ENCODE results near the gene RAP1GAP.

Gene RAP1GAP

GRCh38 chr1:21576031-21576797 lies 92.9 kb downstream of the RAP1GAP start:
- TF ChIP-seq CTCF (IDR thresholded peaks at IDR 0.05; ENCODE audit: low read depth, low read length, missing control alignments), result no peak
- no peak for DNase-seq (ENCODE audit: extremely low read depth, low read depth)
- no peak overlapping the region for H3K4me3 ChIP-seq (replicated peaks; ENCODE audit: low read depth, low read length)

GRCh38 chr1:21575351-21575942 lies 93.7 kb downstream of the RAP1GAP start:
- TF ChIP-seq CTCF (IDR thresholded peaks at IDR 0.05; ENCODE audit: low read depth, low read length, missing control alignments), result no peak
- DNase-seq (ENCODE audit: extremely low read depth, low read depth), result no peak
- H3K4me3 ChIP-seq (replicated peaks; ENCODE audit: low read depth, low read length), result no peak overlapping the region

GRCh38 chr1:21574466-21575151 lies 94.5 kb downstream of the RAP1GAP start:
- DNase-seq (ENCODE audit: extremely low read depth, low read depth), result no peak
- H3K4me3 ChIP-seq (replicated peaks; ENCODE audit: low read depth, low read length), result no peak overlapping the region
- no peak for TF ChIP-seq CTCF (IDR thresholded peaks at IDR 0.05; ENCODE audit: low read depth, low read length, missing control alignments)

- TF ChIP-seq CTCF (IDR thresholded peaks at IDR 0.05; ENCODE audit: low read depth, low read length, missing control alignments), result peak; percentile 60
- DNase-seq (ENCODE audit: extremely low read depth, low read depth), result peak; percentile 46
- no peak overlapping the region for H3K4me3 ChIP-seq (replicated peaks; ENCODE audit: low read depth, low read length)
Measured at GRCh38 chr1:21573971-21574465, 95.1 kb downstream of the RAP1GAP start.

- no peak for DNase-seq (ENCODE audit: extremely low read depth, low read depth)
- TF ChIP-seq CTCF (IDR thresholded peaks at IDR 0.05; ENCODE audit: low read depth, low read length, missing control alignments), result no peak
- H3K4me3 ChIP-seq (replicated peaks; ENCODE audit: low read depth, low read length), result no peak overlapping the region
Measured at GRCh38 chr1:21573475-21573874, 95.7 kb downstream of the RAP1GAP start.

GRCh38 chr1:21572735-21573277 lies 96.4 kb downstream of the RAP1GAP start:
- no peak overlapping the region for H3K4me3 ChIP-seq (replicated peaks; ENCODE audit: low read depth, low read length)
- DNase-seq (ENCODE audit: extremely low read depth, low read depth), result no peak
- no peak for TF ChIP-seq CTCF (IDR thresholded peaks at IDR 0.05; ENCODE audit: low read depth, low read length, missing control alignments)

Data from HFF-Myc (cell line).